NCI-H2196 treated with DMSO at 0.1 percent for 48 hours (cell line): ENCODE results near the gene NR1D2.
A peak's percentile ranks its signal among the peaks of the same experiment; 100 is the strongest.

Experiments
- DNase-seq: peaks from one replicate; lab custom pipeline; 2025; ENCODE audit not compliant: unreplicated experiment; lab: John Stamatoyannopoulos, UW

NR1D2 gene

GRCh38 chr3:23928524-23928923 lies 16.6 kb upstream of the NR1D2 start:
- no peak for DNase-seq

- DNase-seq: no peak
Observed at GRCh38 chr3:23931597-23931996, 13.5 kb upstream of the NR1D2 start.

GRCh38 chr3:23932571-23932970 lies 12.5 kb upstream of the NR1D2 start:
- no peak for DNase-seq

- no peak for DNase-seq
Observed at GRCh38 chr3:23934253-23934652, 10.8 kb upstream of the NR1D2 start.

GRCh38 chr3:23937296-23937695 lies 7.8 kb upstream of the NR1D2 start:
- DNase-seq: no peak

GRCh38 chr3:23938688-23939087 lies 6.4 kb upstream of the NR1D2 start:
- no peak for DNase-seq

GRCh38 chr3:23940775-23941174 lies 4.3 kb upstream of the NR1D2 start:
- no peak for DNase-seq

- DNase-seq: no peak
Observed at GRCh38 chr3:23941440-23941839, 3.6 kb upstream of the NR1D2 start.

GRCh38 chr3:23942546-23942945 lies 2.5 kb upstream of the NR1D2 start:
- no peak for DNase-seq

- no peak for DNase-seq
Observed at GRCh38 chr3:23944007-23944783, 891 bp upstream of the NR1D2 start.

- DNase-seq: no peak
Observed at GRCh38 chr3:23945663-23945912, 502 bp downstream of the NR1D2 start.

GRCh38 chr3:23945913-23946687 lies 1.0 kb downstream of the NR1D2 start:
- peak; percentile 64 for DNase-seq

GRCh38 chr3:23948761-23949160 lies 3.7 kb downstream of the NR1D2 start:
- DNase-seq: no peak

- DNase-seq: no peak
Observed at GRCh38 chr3:23949784-23950183, 4.7 kb downstream of the NR1D2 start.

GRCh38 chr3:23950293-23950692 lies 5.2 kb downstream of the NR1D2 start:
- DNase-seq: no peak

- DNase-seq: no peak
Observed at GRCh38 chr3:23952646-23953045, 7.6 kb downstream of the NR1D2 start.

- no peak for DNase-seq
Observed at GRCh38 chr3:23953523-23953922, 8.4 kb downstream of the NR1D2 start.

GRCh38 chr3:23954144-23954543 lies 9.1 kb downstream of the NR1D2 start:
- DNase-seq: no peak

GRCh38 chr3:23956701-23957100 lies 11.6 kb downstream of the NR1D2 start:
- DNase-seq: no peak

- DNase-seq: no peak
Observed at GRCh38 chr3:23959135-23959900, 14.2 kb downstream of the NR1D2 start.

- no peak for DNase-seq
Observed at GRCh38 chr3:23960649-23961048, 15.6 kb downstream of the NR1D2 start.

GRCh38 chr3:23961066-23961465 lies 16.0 kb downstream of the NR1D2 start:
- DNase-seq: no peak
